ENCODE data around the gene FAM8A1. TPM values are rescaled to one million over a fixed set of nuclear protein-coding genes. Genes with fewer than 3 reads are reported as not detected.
"Not testable (repeated sequence)": the region's sequence is repeated elsewhere in the genome, so short reads cannot be mapped to it uniquely, and the experiment has no call there.

FAM8A1 gene
- 4.5 and 4.6 TPM in 2 replicates for total RNA-seq

DNA sequence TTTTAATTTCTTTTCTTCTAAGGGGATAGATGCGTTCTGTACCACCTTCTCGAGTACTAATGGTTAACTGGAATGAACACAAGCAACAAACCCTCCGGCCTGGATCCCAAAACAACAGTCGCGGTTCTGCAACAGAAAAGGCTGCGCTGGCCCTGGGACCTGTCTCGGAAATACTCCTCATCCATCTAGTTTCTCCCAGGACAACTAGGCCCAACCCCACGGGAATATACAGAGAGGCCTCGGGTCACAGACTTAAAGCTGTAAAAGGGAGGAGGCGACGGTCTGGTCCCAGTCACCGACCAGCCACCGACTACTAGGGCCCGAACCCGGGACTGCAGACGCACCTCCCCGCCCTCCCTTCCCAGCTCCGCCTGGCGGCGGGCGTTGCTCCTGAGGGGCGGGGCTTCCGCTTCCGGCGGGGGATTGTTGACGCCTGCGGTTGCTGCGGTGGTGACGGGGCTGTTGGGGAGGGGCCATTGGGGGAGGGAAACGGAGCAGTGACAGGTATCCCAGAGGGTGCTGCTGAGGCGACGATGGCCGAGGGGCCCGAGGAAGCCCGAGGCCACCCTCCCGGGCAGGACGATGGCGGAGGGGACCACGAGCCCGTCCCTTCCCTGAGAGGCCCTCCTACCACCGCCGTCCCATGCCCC, at the start of gene FAM8A1:
FAM8A1 (plus strand) TSS at position 426 of the 650 bp plus-strand sequence; CDS start at position 534, 108 bp downstream.
- Mint-ChIP-seq H3K4me3 (peak within 1 kb of the TSS; percentile 85), H3K4me1 (ENCODE audit: low read depth) (peaks cover 35% of the 10 kb centered on the region), H3K9me3 (no peaks in the 10 kb centered on the region), H3K27ac (peak within 1 kb of the TSS; percentile 78), H3K27me3 (ENCODE audit: insufficient read depth) (peaks cover 2% of the 10 kb centered on the region), H3K36me3 (ENCODE audit: low read depth) (peaks cover 17% of the 10 kb centered on the region)
- peak; percentile 92 for DNase-seq (ENCODE audit: low spot score)
- intact Hi-C loops (cut with micrococcal nuclease): loop anchor here (1.0 to 10.0 kb wide), 9 partner anchors 16 to 663 kb away; partner anchors contain the start of genes KDM1B, KIF13A, NUP153 and TPMT

DNA sequence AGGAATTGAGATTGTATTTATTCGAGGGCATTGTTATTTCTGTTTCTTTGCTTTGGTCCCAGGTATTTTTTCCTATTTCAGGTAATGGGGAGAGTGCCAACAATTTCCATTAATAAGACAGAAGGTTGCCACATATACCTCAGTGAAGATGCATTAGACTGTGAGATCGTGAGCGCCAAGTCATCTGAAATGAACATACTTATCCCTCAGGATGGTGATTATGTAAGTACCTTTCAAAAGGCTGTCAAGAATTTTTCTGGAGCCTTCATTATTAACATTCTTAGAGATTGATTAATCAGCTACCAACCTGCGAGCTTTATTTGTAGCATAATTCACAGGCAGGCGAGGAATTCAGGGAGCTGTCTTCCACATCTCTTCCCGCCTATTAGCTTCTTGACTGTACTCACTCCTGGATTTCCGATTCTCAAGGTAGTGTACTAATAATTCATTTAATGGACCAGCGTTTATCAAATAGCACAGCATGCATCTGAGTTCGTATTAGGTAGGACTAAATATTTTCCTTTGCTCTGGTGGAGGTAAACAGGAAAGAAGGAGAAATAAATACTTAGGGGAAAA, 48.6 kb upstream of the FAM8A1 start:
- no peaks in the 10 kb centered on the region for H3K4me1 Mint-ChIP-seq (ENCODE audit: low read depth)
- intact Hi-C loops (cut with micrococcal nuclease): no loop called here
- DNase-seq (ENCODE audit: low spot score): no peak
- H3K36me3 Mint-ChIP-seq (ENCODE audit: low read depth): no peaks in the 10 kb centered on the region
- peaks cover 16% of the 10 kb centered on the region for H3K27me3 Mint-ChIP-seq (ENCODE audit: insufficient read depth)
- no peak overlapping the region for H3K27ac Mint-ChIP-seq
- no peaks in the 10 kb centered on the region for H3K9me3 Mint-ChIP-seq
- H3K4me3 Mint-ChIP-seq: no peak overlapping the region

DNA sequence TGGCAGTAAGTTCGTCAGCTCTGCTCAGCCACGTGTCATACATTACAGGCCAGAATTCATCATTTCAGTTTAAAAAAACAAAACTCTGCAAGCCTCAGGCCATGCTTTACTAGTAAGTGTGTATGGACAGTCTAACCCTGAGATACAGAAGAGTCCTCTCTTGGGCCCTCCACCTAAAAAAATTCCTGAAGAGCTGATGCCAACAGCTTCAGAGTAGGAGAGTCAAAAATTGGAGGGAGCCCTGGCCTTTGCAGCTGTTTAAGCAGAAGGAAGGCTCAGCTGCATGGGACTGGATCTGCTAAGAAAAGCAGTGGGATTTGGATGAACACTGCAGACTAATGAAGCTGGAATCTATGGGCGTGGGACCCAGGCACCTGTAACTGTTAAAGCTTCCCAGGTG, 47.2 kb upstream of the FAM8A1 start:
- peaks cover 13% of the 10 kb centered on the region for H3K27me3 Mint-ChIP-seq (ENCODE audit: insufficient read depth)

DNA sequence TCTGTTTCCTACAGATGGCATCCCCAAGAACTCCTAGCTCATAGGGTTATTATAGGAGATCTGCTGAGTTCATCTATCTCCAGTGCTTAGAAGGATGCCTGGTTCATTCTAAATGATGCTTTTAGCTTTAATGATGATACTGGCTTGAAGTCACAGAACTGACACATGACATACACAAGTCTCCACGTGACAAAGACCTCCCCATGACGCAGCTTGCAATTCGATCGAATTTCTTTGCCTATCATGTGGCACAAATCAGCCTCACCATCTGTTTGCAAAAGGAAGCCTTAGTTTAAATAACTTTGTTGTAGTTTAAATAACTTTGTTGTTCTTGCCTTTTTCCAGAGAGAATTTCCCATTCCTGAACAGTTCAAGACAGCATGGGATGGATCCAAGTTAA, 44.1 kb upstream of the FAM8A1 start:
- intact Hi-C loops (cut with micrococcal nuclease): no loop called here
- Mint-ChIP-seq H3K4me3 (no peak overlapping the region), H3K9me3 (peaks cover 1% of the 10 kb centered on the region), H3K36me3 (ENCODE audit: low read depth) (no peaks in the 10 kb centered on the region), H3K4me1 (ENCODE audit: low read depth) (no peaks in the 10 kb centered on the region), H3K27me3 (ENCODE audit: insufficient read depth) (peaks cover 9% of the 10 kb centered on the region), H3K27ac (no peak overlapping the region)
- DNase-seq (ENCODE audit: low spot score): no peak

More for the DNA sequence above, 47.2 kb upstream of the FAM8A1 start:
- intact Hi-C loops (cut with micrococcal nuclease): no loop called here
- no peaks in the 10 kb centered on the region for H3K36me3 Mint-ChIP-seq (ENCODE audit: low read depth)
- no peak for DNase-seq (ENCODE audit: low spot score)
- H3K4me1 Mint-ChIP-seq (ENCODE audit: low read depth): no peaks in the 10 kb centered on the region
- no peak overlapping the region for H3K4me3 Mint-ChIP-seq
- no peak overlapping the region for H3K27ac Mint-ChIP-seq
- no peaks in the 10 kb centered on the region for H3K9me3 Mint-ChIP-seq

GRCh38 chr6:17562636-17563035, 37.5 kb upstream of the FAM8A1 start:
- no peak for DNase-seq (ENCODE audit: low spot score)
- peaks cover 1% of the 10 kb centered on the region for H3K36me3 Mint-ChIP-seq (ENCODE audit: low read depth)
- no peak overlapping the region for H3K4me3 Mint-ChIP-seq
- H3K27ac Mint-ChIP-seq: no peak overlapping the region
- H3K9me3 Mint-ChIP-seq: peaks cover 15% of the 10 kb centered on the region
- intact Hi-C loops (cut with micrococcal nuclease): no loop called here
- peaks cover 5% of the 10 kb centered on the region for H3K27me3 Mint-ChIP-seq (ENCODE audit: insufficient read depth)
- no peaks in the 10 kb centered on the region for H3K4me1 Mint-ChIP-seq (ENCODE audit: low read depth)

- Mint-ChIP-seq H3K27ac (no peak overlapping the region), H3K4me1 (ENCODE audit: low read depth) (no peaks in the 10 kb centered on the region), H3K9me3 (peaks cover 15% of the 10 kb centered on the region), H3K27me3 (ENCODE audit: insufficient read depth) (peaks cover 5% of the 10 kb centered on the region), H3K4me3 (no peak overlapping the region), H3K36me3 (ENCODE audit: low read depth) (peaks cover 1% of the 10 kb centered on the region)
- intact Hi-C loops (cut with micrococcal nuclease): no loop called here
- no peak for DNase-seq (ENCODE audit: low spot score)
Measured at GRCh38 chr6:17565399-17565798, 34.7 kb upstream of the FAM8A1 start.

DNA sequence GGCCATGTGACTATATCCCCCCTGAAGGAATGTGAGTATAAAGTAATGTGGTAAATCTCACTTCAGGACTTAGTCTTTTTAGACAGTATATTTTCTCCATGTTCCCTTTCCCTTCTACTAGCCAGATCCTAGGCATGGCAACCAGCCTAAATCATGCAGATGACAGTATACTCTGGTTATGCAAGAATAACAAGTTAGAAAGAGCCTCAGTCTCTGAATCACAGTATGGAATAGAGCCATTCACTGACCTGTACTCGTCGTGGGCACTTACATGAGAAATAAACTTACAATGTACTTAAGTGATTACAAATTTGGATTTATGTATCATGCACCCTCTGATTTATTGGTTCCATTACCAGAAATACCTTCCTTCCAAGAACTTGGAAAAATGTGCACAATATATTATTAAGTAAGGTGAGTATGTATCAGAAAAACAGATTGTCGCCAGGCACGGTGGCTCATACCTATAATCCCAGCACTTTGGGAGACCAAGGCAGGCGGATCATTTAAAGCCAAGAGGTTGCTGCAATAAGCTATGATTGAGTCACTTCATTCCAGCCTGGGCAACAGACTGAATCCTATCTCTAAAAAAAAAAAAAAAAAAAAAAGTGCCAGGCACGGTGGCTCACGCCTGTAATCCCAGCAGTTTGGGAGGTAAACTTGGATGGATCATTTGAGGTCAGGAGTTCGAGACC, 25.1 kb upstream of the FAM8A1 start:
- no peak overlapping the region for H3K4me3 Mint-ChIP-seq
- peaks cover 13% of the 10 kb centered on the region for H3K9me3 Mint-ChIP-seq
- intact Hi-C loops (cut with micrococcal nuclease): no loop called here
- peaks cover 17% of the 10 kb centered on the region for H3K27me3 Mint-ChIP-seq (ENCODE audit: insufficient read depth)
- DNase-seq (ENCODE audit: low spot score): no peak
- H3K36me3 Mint-ChIP-seq (ENCODE audit: low read depth): no peaks in the 10 kb centered on the region
- no peaks in the 10 kb centered on the region for H3K4me1 Mint-ChIP-seq (ENCODE audit: low read depth)
- no peak overlapping the region for H3K27ac Mint-ChIP-seq

DNA sequence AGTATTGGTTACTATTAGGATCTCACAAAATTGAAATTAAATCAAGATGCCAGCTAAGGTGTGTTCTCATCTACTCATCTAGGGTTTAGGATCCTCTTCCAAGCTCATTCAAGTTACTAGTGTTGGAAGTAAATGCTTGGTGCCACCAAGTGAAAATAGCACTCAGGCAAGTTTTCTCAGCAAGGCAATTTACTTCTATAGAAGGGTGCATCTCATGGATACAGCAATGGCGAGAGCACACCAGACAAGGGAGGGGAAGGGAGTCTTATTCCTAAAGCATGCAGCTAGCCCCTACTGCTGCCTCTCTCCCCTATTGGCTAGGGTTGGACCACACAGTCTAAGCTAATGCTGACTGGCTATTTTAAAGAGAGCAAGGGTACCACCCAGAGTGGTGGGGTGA, 23.0 kb upstream of the FAM8A1 start:
- peaks cover 6% of the 10 kb centered on the region for H3K4me1 Mint-ChIP-seq (ENCODE audit: low read depth)
- no peak for DNase-seq (ENCODE audit: low spot score)
- intact Hi-C loops (cut with micrococcal nuclease): no loop called here
- no peak overlapping the region for H3K4me3 Mint-ChIP-seq
- peaks cover 24% of the 10 kb centered on the region for H3K27me3 Mint-ChIP-seq (ENCODE audit: insufficient read depth)
- no peak overlapping the region for H3K27ac Mint-ChIP-seq
- no peaks in the 10 kb centered on the region for H3K36me3 Mint-ChIP-seq (ENCODE audit: low read depth)
- peaks cover 18% of the 10 kb centered on the region for H3K9me3 Mint-ChIP-seq

- Mint-ChIP-seq H3K27me3 (ENCODE audit: insufficient read depth) (peaks cover 16% of the 10 kb centered on the region), H3K9me3 (peaks cover 18% of the 10 kb centered on the region), H3K36me3 (ENCODE audit: low read depth) (no peaks in the 10 kb centered on the region), H3K4me1 (ENCODE audit: low read depth) (peaks cover 14% of the 10 kb centered on the region), H3K4me3 (peak overlapping the region; percentile 77), H3K27ac (no peak overlapping the region)
- DNase-seq (ENCODE audit: low spot score): no peak
- intact Hi-C loops (cut with micrococcal nuclease): loop anchor here (5.0 kb wide), 2 partner anchors 127 to 542 kb away; partner anchors contain the start of genes NHLRC1 and NUP153
Measured at GRCh38 chr6:17580518-17581048, 19.5 kb upstream of the FAM8A1 start.

GRCh38 chr6:17581282-17581681, 18.8 kb upstream of the FAM8A1 start:
- not testable (repeated sequence) for H3K27ac Mint-ChIP-seq; H3K36me3 Mint-ChIP-seq (ENCODE audit: low read depth); DNase-seq (ENCODE audit: low spot score)
- H3K9me3 Mint-ChIP-seq: peaks cover 18% of the 10 kb centered on the region
- H3K27me3 Mint-ChIP-seq (ENCODE audit: insufficient read depth): peaks cover 15% of the 10 kb centered on the region
- intact Hi-C loops (cut with micrococcal nuclease): loop anchor here (5.0 kb wide), 2 partner anchors 126 to 541 kb away; partner anchors contain the start of genes NHLRC1 and NUP153
- peak overlapping the region; percentile 70 for H3K4me3 Mint-ChIP-seq
- H3K4me1 Mint-ChIP-seq (ENCODE audit: low read depth): peaks cover 14% of the 10 kb centered on the region

GRCh38 chr6:17583811-17584210, 16.3 kb upstream of the FAM8A1 start:
- Mint-ChIP-seq H3K9me3 (peaks cover 5% of the 10 kb centered on the region), H3K27ac (no peak overlapping the region)
- intact Hi-C loops (cut with micrococcal nuclease): loop anchor here (1.0 to 5.0 kb wide), 6 partner anchors 16 to 538 kb away; partner anchors contain the start of genes FAM8A1, NHLRC1, NUP153 and RBM24

GRCh38 chr6:17584241-17584803, 15.8 kb upstream of the FAM8A1 start:
- H3K27me3 Mint-ChIP-seq (ENCODE audit: insufficient read depth): peaks cover 9% of the 10 kb centered on the region
- H3K4me1 Mint-ChIP-seq (ENCODE audit: low read depth): peaks cover 20% of the 10 kb centered on the region
- H3K4me3 Mint-ChIP-seq: no peak overlapping the region
- no peak overlapping the region for H3K27ac Mint-ChIP-seq
- intact Hi-C loops (cut with micrococcal nuclease): loop anchor here (1.0 to 5.0 kb wide), 6 partner anchors 16 to 538 kb away; partner anchors contain the start of genes FAM8A1, NHLRC1, NUP153 and RBM24
- H3K36me3 Mint-ChIP-seq (ENCODE audit: low read depth): no peaks in the 10 kb centered on the region
- peaks cover 5% of the 10 kb centered on the region for H3K9me3 Mint-ChIP-seq
- DNase-seq (ENCODE audit: low spot score): no peak

More at GRCh38 chr6:17583811-17584210, 16.3 kb upstream of the FAM8A1 start:
- Mint-ChIP-seq H3K4me3 (no peak overlapping the region), H3K36me3 (ENCODE audit: low read depth) (no peaks in the 10 kb centered on the region), H3K4me1 (ENCODE audit: low read depth) (peaks cover 15% of the 10 kb centered on the region), H3K27me3 (ENCODE audit: insufficient read depth) (peaks cover 9% of the 10 kb centered on the region)
- DNase-seq (ENCODE audit: low spot score): no peak

Measured in activated T-helper 1 cell treated with anti-CD3 and anti-CD28 coated beads, Interleukin-12 subunit alpha, Interleukin-12 subunit beta, Interleukin-2, Interleukin-4 antibody, amounts not matched to agents 30 ng/mL and 10 ng/mL and 1 ng/mL, durations not matched to agents 14 hours and 24 hours and 36 hours (primary cell).